ENCODE data around the gene L2HGDH.

GRCh38 chr14:50354527-50354926 lies 42.5 kb upstream of the L2HGDH start:
- TF ChIP-seq CTCF (IDR thresholded peaks at IDR 0.05) (no peak), POLR2A (IDR thresholded peaks at IDR 0.05) (no peak)
